Endodermal cell (in vitro differentiated cells): ENCODE data around the gene RPS6KC1. TPM values are rescaled to one million over a fixed set of nuclear protein-coding genes. Genes with fewer than 3 reads are reported as not detected.

Experiments used
- DNase-seq: peaks from one replicate; pipeline ENCODE4 v3.0.0-alpha.2; 2017
- H3K27ac ChIP-seq: 2 replicates; pipeline ENCODE4 v1.5.1; 2013; ENCODE audit warnings: mild to moderate bottlenecking, low read depth, low read length, moderate library complexity
- H3K27me3 ChIP-seq: 2 replicates; pipeline ENCODE4 v1.6.1; 2013; ENCODE audit warnings: mild to moderate bottlenecking, low read length, moderate library complexity; ENCODE audit not compliant: insufficient read depth, control insufficient read depth, poor library complexity, severe bottlenecking
- H3K36me3 ChIP-seq: 2 replicates; pipeline ENCODE4 v1.7.0; 2013; ENCODE audit warnings: mild to moderate bottlenecking, low read length, moderate library complexity; ENCODE audit not compliant: control insufficient read depth, insufficient read depth
- H3K4me1 ChIP-seq: one replicate; pipeline ENCODE4 v1.7.0; 2013; ENCODE audit warnings: low read length; ENCODE audit not compliant: control insufficient read depth, insufficient read depth
- H3K4me3 ChIP-seq: 2 replicates; pipeline ENCODE4 v1.5.1; 2013; ENCODE audit warnings: mild to moderate bottlenecking, low read length, moderate library complexity
- H3K9ac ChIP-seq: 2 replicates; pipeline ENCODE4 v1.6.1; 2013; ENCODE audit warnings: mild to moderate bottlenecking, low read length, moderate library complexity; ENCODE audit not compliant: poor library complexity, severe bottlenecking; ENCODE audit errors: extremely low read depth
- H3K9me3 ChIP-seq: 2 replicates; pipeline ENCODE4 v1.6.1; 2013; ENCODE audit warnings: mild to moderate bottlenecking, low read length, moderate library complexity; ENCODE audit not compliant: control insufficient read depth
- H3K27ac Mint-ChIP-seq: 2 replicates; pipeline ENCODE4 v1.8.0; 2020; ENCODE audit warnings: mixed read lengths
- H3K27me3 Mint-ChIP-seq: 2 replicates; pipeline ENCODE4 v1.8.0; 2021; ENCODE audit warnings: mild to moderate bottlenecking, mixed read lengths; ENCODE audit not compliant: insufficient read depth
- H3K36me3 Mint-ChIP-seq: 2 replicates; pipeline ENCODE4 v1.8.0; 2020; ENCODE audit warnings: low read depth, mixed read lengths
- H3K4me1 Mint-ChIP-seq: 2 replicates; pipeline ENCODE4 v1.8.0; 2020; ENCODE audit warnings: mixed read lengths
- H3K4me3 Mint-ChIP-seq: 2 replicates; pipeline ENCODE4 v1.8.0; 2020; ENCODE audit warnings: mild to moderate bottlenecking, moderate library complexity, mixed read lengths
- H3K9me3 Mint-ChIP-seq: 2 replicates; pipeline ENCODE4 v1.8.0; 2020; ENCODE audit warnings: mild to moderate bottlenecking, mixed read lengths
- CTCF ChIP-seq: fragments of 200-600 bp; sonication (generic); conservative IDR thresholded peaks from 2 replicates; pipeline ENCODE4 v1.5.0; 2021; ENCODE audit warnings: antibody characterized with exemption, mild to moderate bottlenecking
- WGBS, 2 experiments: methylation state at CpG; one replicate each; pipeline versions ENCODE4 v1.1.5 to v1.1.7; 2013; ENCODE audit warnings: missing lambda C conversion rate in 2 of 2, mixed read lengths in 1 of 2; ENCODE audit not compliant: insufficient coverage in 1 of 2, insufficient read length in 1 of 2; 5-methylcytosine and 5-hydroxymethylcytosine counted together
- total RNA-seq, 2 donors: library from RNA; stranded (reverse); fragmentation: NEBNext Ultra II Directional in 1 of 2; extraction: Animal tissue kit (Norgen Biotek cat#: 25700) in 1 of 2; gene quantifications; 2 replicates in 1 of 2; 3 replicates in 1 of 2; pipeline ENCODE4 v1.2.1, GENCODE V29; 2021

Gene RPS6KC1
- total RNA-seq, 2 donors from 2014 or later: 31.4 to 36.3 TPM

DNA sequence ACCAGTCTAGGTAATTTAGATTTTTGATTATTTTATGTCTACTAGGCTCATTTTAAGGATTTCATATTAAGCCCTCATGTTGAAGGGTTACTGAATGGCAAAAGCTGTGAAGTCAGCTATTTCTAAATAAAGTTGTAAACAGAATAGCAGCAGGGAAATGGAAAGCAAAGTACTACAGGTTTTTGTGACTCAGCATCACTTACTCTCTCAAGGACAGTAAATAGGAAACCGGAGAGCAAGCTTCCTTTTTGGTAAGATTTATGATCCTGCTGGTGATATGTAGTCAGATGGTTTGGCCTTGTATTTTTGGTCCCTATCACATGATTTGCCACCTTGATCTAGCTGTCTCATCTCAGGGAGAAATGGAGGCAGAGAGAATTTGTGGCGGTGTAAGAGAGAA lies 226.0 kb downstream of the RPS6KC1 start:
- 75 to 92% methylated on average over 2 of the region's 2 CpGs for WGBS, 2 experiments
- Mint-ChIP-seq H3K27me3 (no peaks in the 10 kb centered on the region), H3K36me3 (peaks cover 15% of the 10 kb centered on the region), H3K4me3 (no peak overlapping the region), H3K4me1 (peaks cover 18% of the 10 kb centered on the region), H3K27ac (no peak overlapping the region), H3K9me3 (no peaks in the 10 kb centered on the region)
- no peak for TF ChIP-seq CTCF
- no peaks in the 10 kb centered on the region for H3K9me3 ChIP-seq
- no peak overlapping the region for H3K4me3 ChIP-seq
- no peaks in the 10 kb centered on the region for H3K27me3 ChIP-seq
- H3K9ac ChIP-seq: no peak overlapping the region
- H3K4me1 ChIP-seq: peaks cover 5% of the 10 kb centered on the region
- H3K27ac ChIP-seq: no peak overlapping the region
- DNase-seq: no peak
- H3K36me3 ChIP-seq: peaks cover 17% of the 10 kb centered on the region

- H3K4me1 ChIP-seq: peaks cover 7% of the 10 kb centered on the region
- peaks cover under 1% of the 10 kb centered on the region for H3K9me3 ChIP-seq
These were observed 228.4 kb downstream of the RPS6KC1 start for GRCh38 chr1:213279410-213279809.

DNA sequence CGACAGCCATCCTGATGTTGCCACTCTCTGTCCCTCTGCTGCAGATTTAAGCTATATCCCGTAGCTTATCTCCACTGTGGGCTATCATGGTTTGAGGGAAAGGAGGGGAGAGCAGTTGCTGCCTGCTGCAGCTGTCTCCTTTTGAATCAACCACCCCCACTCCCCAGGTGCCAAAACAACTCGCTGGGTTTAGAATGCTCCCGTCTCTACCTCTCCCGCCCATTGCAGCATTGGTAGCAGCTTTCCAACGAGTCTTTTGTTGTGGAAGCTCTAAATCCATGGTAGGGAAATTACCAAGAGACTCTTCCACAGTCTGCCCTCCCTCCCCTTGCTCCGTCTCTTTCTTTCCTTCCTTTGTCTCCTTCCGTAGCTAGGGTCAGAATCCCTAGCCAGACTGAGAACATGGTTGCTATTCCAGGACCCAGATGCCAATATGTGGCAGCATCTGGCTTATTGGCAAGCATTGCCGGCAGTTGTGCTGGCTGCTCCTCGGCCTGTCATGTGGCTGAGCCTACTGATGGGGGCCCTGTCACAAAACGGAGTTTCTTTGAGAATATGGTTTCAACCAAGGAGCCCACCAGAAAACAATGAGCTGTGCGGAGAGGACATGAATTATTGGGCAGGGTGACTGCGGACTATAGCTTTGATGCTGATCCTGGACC lies 230.7 kb downstream of the RPS6KC1 start:
- no peak overlapping the region for H3K4me3 Mint-ChIP-seq
- H3K27me3 Mint-ChIP-seq: no peaks in the 10 kb centered on the region
- no peak overlapping the region for H3K9ac ChIP-seq
- H3K36me3 Mint-ChIP-seq: no peaks in the 10 kb centered on the region
- no peaks in the 10 kb centered on the region for H3K27me3 ChIP-seq
- peaks cover 5% of the 10 kb centered on the region for H3K9me3 Mint-ChIP-seq
- peaks cover 31% of the 10 kb centered on the region for H3K4me1 Mint-ChIP-seq
- H3K4me1 ChIP-seq: peaks cover 7% of the 10 kb centered on the region
- H3K27ac Mint-ChIP-seq: no peak overlapping the region
- no peak for TF ChIP-seq CTCF
- WGBS, 2 experiments: 63 to 79% methylated on average over 8 to 12 of the region's 13 CpGs
- H3K27ac ChIP-seq: no peak overlapping the region
- H3K9me3 ChIP-seq: peaks cover 6% of the 10 kb centered on the region
- H3K4me3 ChIP-seq: peak overlapping the region; percentile 7
- no peaks in the 10 kb centered on the region for H3K36me3 ChIP-seq
- peak; percentile 68 for DNase-seq

More at GRCh38 chr1:213279410-213279809, 228.4 kb downstream of the RPS6KC1 start:
- TF ChIP-seq CTCF: no peak
- Histone ChIP-seq H3K36me3 (peaks cover 5% of the 10 kb centered on the region), H3K4me3 (no peak overlapping the region), H3K27me3 (no peaks in the 10 kb centered on the region), H3K9ac (no peak overlapping the region), H3K27ac (no peak overlapping the region)
- Mint-ChIP-seq H3K27me3 (no peaks in the 10 kb centered on the region), H3K4me3 (no peak overlapping the region), H3K36me3 (peaks cover 6% of the 10 kb centered on the region), H3K27ac (no peak overlapping the region), H3K9me3 (peaks cover 5% of the 10 kb centered on the region), H3K4me1 (peaks cover 31% of the 10 kb centered on the region)
- DNase-seq: no peak
